Adrenal gland (tissue), 5 donors: ENCODE results near the gene GALNT10.

ENCODE experiments used
- POLR2A ChIP-seq, 2 donors: fragments of 450-650 bp; IDR thresholded peaks; one replicate each; pipeline ENCODE4 v1.6.1; 2017; ENCODE audit warnings: antibody characterized with exemption in 2 of 2, mild to moderate bottlenecking in 2 of 2, moderate library complexity in 1 of 2
- TF ChIP-seq, protein P1 (sequence below), 6 experiments: fragments of 450-650 bp in 4 of 6; fragments of 200-600 bp in 2 of 6; sonication (generic) in 1 of 6; IDR thresholded peaks; 1 replicate in 5 of 6; 2 replicates in 1 of 6; pipeline versions ENCODE4 v1.5.1 to v1.8.0; 2016 to 2021; ENCODE audit warnings: antibody characterized with exemption in 6 of 6, mild to moderate bottlenecking in 2 of 6, moderate library complexity in 1 of 6
- donor health status: DM: no; HTN: no; CAD: no.

DNA sequence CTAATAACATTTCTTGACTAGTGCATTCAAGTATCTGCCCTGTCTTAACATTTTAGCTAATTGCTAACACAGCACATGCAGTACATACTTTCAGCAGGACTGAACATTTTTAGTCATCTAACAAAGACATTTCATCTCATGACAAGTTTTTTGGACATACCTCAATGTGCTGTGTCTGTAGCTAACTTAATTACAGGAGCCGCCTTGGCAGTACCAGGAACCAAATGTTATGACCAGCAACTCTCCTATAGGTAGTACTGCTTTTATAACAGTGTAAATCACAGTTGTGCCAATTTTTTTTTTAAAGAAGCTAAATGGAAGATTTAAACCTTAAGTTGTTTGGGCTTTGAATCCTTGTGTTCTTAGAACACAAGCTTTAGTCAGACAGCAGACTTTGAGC lies 155.9 kb downstream of the GALNT10 start:
- no peak for TF ChIP-seq POLR2A (IDR thresholded peaks at IDR 0.05)
- TF ChIP-seq, protein P1, sequence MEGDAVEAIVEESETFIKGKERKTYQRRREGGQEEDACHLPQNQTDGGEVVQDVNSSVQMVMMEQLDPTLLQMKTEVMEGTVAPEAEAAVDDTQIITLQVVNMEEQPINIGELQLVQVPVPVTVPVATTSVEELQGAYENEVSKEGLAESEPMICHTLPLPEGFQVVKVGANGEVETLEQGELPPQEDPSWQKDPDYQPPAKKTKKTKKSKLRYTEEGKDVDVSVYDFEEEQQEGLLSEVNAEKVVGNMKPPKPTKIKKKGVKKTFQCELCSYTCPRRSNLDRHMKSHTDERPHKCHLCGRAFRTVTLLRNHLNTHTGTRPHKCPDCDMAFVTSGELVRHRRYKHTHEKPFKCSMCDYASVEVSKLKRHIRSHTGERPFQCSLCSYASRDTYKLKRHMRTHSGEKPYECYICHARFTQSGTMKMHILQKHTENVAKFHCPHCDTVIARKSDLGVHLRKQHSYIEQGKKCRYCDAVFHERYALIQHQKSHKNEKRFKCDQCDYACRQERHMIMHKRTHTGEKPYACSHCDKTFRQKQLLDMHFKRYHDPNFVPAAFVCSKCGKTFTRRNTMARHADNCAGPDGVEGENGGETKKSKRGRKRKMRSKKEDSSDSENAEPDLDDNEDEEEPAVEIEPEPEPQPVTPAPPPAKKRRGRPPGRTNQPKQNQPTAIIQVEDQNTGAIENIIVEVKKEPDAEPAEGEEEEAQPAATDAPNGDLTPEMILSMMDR (IDR thresholded peaks at IDR 0.05): no peak
